Skeletal muscle cell (primary cell): ENCODE measurements around the gene HERC2.

Source experiments
- DNase-seq: peaks from one replicate; pipeline ENCODE4 v3.0.0-alpha.2; 2010; ENCODE audit warnings: low read depth
- H3K4me3 ChIP-seq: 2 replicates; pipeline ENCODE4 v1.5.1; 2011; ENCODE audit warnings: low read depth, mild to moderate bottlenecking, control low read depth, low read length, moderate library complexity

Gene HERC2

DNA sequence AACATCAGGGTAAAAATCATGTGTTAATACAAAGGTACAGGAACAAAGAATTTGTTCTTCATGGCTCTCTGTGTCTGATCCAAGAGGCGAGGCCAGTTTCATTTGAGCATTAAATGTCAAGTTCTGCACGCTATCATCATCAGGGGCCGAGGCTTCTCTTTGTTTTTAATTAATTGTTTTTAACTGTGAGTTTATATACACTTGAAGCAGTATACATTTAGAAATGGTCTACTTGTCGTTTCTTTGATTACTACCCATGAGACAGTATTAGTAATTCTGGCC, 201.7 kb downstream of the HERC2 start:
- no peak overlapping the region for H3K4me3 ChIP-seq
- DNase-seq, result no peak

DNA sequence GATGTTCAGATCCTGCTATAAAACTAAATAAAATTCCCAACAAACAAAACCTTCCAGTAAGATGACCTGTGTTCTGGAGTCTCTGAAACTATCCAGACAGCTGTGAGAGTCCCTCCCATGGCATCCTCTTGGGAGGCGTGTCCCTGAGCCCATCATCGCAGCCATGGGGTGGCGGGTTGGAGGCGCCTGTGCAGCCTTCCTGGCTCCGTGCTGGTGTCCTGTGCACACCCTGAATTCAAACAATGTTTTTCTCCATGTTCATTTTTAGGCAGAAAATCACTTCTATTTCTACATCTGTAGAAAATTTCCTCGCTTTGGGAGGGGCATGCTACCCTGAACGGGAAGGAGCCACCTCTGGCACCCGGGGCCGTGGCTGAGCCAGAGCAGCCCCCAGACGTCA, 203.4 kb downstream of the HERC2 start:
- no peak for DNase-seq

DNA sequence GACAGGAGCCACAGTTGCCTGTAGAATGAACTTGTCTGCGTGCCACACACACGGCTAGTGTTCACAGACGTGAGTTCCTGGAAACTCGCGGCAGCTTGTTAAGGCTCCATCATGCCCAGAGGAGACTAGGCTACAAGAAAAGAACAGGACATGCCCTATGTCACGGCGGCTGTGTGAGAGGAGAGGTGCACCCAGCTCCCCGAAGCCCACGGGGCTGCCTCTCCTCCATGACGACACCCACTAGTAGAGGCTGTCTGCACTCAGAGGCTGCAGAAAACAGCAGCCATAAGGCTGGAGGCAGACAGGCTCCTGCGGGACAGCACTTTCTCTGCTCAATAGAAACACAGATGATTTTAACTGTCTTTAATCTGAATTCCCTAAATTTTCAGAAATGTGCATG, 203.9 kb downstream of the HERC2 start:
- H3K4me3 ChIP-seq, result no peak overlapping the region
- DNase-seq, result no peak

More for the DNA sequence above, 203.4 kb downstream of the HERC2 start:
- H3K4me3 ChIP-seq, result no peak overlapping the region

DNA sequence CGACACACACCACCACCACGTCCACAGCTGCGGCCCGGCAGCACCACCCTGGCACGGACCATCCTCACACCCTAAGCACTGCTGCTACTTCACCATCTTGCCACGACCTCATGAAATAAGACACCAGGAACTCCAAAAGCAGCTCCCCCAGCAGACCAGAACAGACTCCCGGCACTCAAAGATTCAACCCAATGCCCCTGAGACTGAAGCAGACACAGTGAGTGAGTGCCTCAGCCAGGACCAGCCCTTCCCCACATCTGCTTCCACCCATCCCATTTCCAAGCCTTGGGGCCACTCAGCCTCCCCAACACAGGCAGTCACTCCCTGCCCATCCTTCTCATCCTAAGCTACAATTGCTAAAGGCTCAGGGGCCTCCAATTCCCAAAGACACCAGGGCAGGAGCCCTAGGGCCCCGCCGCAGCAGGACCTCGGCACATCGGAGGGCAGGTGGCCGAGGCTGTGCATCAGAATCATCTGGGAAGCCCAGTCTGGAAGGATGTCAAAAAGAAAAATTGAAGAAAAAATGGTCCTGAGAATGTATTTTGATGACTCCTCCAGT, 204.5 kb downstream of the HERC2 start:
- H3K4me3 ChIP-seq, result no peak overlapping the region
- DNase-seq, result no peak

DNA sequence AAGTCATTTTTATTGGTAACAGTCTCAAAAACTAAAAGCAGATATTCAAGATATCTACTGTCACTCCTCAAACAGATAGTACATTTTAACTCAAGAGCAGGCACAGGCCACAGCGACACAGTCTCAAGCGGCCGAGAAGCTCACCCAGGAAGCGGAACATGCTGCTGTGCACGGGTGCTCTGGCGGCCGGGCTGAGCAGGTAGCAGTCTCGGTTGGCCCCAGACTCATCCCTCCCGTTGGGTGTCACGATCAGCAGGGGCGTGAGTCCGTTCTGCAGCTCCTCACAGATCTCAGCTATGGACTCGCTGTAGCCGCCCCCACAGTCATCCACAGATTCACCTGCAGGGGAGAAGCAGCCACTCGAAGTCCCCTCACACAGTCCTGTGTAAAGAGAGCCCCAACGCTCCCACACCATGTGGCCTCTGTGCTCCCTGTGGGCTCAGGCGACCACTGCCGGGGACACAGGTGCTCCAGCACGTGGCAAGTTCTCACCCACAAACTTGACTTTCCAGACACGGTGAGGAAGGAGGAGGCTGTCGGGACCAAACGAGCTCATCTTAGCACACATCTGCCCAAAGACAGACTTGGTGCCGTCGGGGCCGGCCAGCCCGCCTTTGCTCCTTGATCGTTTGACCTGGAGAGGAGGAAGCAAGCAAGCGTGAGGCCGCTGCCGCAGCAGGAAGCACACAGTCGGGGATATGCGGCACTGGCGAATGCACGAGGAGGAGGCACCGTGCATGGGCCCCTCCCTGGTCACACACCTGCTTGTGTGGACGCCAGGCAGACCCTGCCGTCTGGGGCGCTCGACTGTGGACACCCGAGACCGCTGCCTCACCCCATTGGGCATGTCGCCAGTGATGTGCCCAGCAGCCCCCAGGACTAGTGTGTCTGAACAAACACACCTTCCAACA, 205.2 kb downstream of the HERC2 start:
- H3K4me3 ChIP-seq, result no peak overlapping the region
- no peak for DNase-seq

DNA sequence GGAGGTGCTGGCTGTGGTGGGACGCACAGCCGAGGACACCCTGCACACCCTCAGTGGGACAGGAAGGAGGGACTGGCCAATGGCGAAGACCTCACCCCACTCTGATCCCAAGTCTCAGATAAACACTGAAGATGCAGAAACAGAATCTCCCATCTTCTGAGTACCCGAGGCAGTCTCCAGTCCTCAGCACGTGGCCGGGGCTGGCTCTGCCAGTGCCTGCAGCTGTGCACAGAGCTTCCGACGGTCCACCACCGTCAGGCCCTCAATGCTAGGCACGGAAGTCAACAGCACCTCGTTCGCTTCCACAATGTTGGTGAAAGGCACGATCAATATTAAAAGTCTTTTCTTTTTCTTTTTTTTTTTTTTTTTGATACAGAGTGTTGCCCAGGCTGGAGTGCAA, 206.1 kb downstream of the HERC2 start:
- DNase-seq, result no peak
- no peak overlapping the region for H3K4me3 ChIP-seq

DNA sequence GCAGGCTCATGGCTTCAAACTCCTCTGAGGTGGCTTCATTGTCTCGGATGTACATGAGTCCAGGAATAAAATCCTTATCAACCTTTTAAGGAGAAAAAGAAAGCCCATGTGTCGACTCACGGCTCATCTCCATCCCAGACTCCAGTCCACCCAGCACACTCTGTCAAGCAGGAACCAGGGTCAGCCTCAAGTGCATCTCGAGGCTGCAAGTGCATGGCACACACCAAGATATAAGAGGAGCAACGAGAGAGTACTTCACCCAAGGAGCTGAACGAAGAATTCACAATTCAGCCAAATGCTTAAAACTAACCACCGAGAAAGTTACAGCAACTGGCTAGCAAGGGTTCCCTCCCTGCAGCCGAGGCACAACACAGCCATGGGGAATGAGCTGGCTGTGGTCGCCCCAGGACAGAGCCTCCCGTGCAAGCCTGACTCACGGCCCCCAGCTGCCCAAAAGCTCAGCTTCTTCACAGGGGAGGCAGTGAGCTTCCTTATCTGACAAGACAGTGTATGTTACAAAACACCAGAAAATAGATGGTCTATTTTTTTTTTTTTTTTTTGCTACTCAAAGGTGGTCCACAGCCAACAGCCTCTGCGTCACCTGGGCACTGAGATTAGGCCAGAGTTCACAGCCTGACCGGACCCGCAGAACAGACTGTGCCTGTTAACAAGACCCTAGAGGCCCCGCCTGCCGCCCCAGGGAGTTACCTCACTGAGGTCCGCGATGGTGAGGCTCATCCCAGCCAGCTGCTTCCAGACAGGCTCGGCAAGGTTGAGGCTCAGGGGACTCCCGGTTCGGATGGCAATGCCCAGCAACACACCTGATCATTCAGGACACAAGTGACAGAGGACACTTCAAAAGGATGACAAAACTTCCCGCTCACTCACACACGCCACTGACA, 207.0 kb downstream of the HERC2 start:
- H3K4me3 ChIP-seq, result no peak overlapping the region
- DNase-seq, result no peak

DNA sequence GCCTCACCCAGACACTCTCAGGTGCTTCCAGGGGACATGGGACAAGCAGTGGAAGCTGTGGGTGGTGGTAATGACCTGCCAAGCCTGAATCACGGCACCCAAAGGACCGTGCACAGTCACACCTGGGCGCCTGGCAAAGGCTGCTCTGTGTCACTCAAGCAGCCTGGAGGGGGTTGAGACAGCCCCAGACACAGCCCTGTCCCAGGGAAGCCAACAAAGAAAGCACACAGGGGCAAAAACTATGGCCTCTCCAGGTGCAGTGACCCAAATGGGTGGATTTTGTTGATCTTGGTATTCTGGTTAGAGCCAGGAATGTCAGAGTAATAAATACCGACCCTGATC, 207.9 kb downstream of the HERC2 start:
- no peak overlapping the region for H3K4me3 ChIP-seq
- DNase-seq, result no peak

DNA sequence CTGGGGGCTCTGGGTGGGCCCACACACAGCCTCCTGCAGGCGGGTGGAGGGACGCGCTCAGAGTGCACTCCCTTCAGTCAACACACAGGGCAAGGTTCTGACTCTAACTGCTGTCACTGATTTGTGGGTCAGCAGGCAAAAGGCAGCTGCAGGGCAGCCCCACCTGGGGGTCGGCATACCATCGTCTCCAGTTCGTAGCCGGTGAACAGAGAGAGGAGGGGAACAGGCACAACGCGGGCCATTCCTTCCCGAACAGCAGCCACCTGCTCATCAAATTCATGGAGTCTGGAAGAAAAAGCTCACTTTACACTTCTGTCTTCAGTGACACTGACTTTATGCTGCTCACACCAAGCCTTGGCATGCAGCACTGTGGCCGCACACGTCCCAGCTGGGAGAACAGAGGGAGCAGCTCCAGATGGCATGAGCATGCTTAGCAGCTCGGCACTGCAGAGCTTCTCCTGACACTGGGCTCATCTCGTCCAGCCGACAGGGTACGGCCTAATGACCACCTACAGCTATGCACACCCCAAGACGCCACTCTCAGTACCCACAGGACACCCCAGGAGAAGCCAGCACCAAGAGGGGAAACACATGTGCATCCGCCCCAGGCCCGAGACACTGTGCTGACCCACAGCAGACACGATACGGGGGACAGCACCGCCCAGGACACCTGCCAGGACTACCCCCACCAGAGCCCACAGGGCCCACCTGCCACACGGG, 208.4 kb downstream of the HERC2 start:
- no peak overlapping the region for H3K4me3 ChIP-seq
- no peak for DNase-seq

DNA sequence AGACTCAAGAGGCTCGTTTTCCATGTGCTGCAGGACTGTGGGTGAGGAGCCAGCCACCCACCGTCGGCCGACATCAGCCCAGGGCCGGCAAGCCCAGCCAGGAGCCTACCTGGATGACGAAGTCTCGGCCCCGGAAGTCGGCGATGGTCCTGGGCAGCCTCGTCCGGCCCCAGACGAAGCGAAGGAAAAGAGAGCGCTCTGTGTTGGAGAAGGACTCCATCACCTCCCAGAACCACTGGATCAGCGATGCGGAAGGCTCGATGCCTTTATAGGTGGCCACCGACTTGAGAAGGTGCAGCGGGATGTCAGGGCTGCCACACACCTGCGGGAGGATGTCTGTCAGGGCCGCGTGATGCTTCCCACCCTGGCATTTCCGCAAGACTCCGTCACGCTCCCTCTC, 209.0 kb downstream of the HERC2 start:
- DNase-seq, result no peak
- no peak overlapping the region for H3K4me3 ChIP-seq

DNA sequence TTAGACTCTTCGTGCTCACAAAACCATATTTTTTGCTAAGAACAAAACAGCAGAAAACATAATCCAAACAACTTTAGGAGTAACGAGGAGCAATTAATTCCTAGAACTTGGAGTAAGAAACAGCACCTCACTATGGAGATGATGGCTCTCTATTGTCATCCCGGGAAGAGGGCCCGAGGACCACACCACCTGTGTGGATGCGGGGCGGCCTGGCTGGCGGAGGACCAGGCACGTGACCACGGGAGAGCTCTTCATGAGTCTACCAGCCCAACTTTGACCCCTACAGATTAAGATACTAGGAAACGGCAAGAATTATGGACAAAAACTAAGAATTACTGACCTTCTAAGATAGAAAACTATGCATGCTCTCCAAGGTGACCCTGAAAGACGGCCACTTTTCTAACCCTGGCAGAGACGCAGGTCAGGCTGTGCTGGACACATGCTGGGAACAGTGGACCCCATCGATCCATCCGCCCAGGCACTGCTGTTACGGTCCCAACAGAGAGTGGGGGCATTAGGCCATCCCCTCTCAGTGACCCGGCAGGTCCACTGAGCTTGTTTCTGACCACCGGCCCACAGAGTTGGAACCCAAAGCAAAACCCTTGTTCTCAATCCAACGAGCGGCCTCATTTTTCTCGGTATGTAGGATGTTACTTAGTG, 209.7 kb downstream of the HERC2 start:
- no peak overlapping the region for H3K4me3 ChIP-seq
- DNase-seq, result no peak

DNA sequence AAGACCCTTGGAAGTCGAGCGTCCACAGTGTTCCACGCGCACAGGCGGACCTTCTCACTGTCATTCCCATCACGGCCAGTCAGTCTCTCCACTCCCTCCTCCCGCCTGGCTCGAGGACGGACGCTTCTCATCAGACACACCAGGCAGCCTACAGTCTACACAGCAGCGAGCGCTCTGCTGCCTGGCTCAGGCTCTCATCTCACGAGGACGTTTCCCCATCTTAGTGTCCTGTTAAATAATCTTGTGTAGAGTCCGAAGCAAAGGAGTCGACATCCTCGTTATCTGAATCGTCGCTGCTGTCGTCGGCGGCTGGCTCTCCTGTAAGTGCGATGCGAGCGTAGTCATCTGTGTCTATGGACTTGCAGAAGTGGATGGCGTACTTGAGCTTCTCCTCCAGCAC, 210.4 kb downstream of the HERC2 start:
- no peak overlapping the region for H3K4me3 ChIP-seq
- no peak for DNase-seq

DNA sequence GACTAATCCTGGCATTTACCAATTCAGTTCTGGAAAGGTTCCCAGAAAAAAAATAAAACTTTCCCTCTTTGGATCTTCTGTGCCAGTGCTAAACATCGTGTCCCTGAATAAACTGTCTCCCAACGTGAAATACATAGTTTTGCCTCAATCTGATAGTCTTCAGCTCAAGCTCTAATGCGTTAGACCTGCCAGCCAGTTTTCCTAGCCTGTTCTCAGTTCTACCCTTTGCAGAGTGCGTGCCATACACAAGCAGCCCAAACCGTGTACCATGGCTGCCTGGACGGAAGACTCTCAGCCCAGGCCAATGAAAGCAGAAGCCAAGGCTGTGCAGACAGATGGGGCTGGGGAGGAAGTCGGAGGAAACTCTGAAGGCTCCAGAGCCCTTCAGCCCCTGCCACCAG, 211.5 kb downstream of the HERC2 start:
- no peak overlapping the region for H3K4me3 ChIP-seq
- DNase-seq, result no peak

DNA sequence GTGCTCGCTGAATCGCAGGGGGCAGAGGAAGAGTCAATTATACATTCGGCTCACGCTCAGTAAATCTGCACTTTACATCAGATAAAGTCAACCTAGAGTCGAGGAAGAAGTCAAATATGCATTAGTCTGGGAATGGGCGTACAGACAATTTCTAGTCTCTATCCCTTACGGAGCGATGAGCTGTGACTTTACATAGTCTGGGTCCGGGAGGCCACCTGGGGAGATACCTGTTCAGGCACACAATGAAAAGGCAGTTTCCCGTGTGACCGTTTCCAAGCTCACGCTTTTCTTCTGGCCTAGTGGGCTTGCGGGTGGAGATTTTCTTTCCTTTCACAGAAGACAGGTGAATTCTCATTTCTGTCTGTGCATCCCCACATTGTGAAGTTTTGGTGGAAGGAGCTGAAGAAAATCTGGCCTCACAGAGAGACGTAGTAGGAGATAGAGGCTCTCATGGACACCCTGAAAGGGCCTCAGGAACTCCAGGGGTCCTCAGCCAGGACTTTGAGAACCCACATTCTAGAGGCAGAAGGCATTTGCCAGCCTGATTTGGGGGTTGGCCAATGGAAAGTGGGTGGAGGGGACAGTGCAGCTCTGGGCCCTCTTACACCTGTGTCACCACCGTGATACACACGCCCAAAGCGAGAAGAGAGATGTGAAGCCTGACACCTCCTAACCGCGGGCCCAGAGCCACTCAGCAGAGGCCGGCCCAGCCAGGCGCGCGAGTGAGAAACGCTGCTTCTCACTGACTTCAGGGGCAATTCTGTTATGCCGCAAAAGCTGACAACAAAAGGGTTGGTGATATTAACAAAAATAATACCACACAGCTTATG, 212.1 kb downstream of the HERC2 start:
- no peak overlapping the region for H3K4me3 ChIP-seq
- DNase-seq, result no peak

DNA sequence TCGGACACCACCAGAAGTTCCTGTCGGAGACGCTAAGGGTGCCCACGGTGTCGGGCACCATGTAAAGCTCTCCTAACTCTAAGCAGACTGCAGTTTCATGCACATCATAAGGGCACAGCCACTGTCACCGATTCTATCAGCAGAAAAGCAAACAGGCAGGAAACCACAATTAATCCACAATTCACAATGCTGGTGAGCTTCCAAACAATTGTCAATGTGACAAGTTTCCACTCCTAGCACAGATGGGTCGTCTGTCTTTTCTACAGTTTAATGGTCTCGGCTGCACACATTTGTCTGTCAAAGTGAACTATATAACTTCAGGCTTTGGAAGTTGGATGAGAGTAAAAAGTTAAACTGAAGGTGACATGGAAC, 214.1 kb downstream of the HERC2 start:
- no peak overlapping the region for H3K4me3 ChIP-seq
- no peak for DNase-seq

DNA sequence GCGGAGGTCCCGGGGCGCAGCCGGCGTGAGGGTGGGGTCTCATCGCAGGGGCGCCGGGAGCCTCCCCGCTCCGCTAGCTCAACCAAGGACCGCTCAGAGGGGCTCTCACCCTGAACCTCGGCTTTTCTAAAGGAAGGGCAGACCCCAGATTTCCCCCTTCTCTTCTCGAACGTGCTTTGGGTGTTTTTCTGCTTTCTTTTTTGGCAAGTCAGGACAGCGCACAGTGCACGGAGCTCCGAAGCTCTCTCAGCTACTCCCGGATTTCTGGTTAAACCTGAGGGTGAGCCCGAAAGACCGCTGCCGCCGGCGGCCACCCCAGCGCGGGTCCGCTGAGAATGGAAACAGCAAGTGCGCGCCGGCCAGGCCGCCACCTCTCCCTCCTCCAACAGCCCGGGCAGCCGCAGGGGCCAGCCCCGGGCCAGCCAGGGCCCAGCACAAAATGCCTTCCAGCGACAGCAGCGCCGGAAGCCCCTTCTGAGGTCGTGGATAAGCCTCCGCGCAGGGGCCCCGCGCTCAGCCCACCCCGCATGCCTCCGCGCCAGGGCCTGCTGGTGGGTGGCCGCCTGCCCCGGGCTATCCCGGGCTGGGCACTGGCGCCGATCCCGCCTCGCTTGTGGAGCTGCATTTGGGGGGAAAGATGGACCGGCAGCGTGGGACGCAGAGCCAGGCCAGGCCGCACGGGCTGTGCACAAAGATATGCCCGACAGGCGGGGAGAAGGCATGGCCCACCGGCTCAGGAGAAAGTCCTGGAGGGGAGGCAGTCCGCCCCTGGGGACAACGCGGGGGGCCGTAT, 214.7 kb downstream of the HERC2 start:
- peak overlapping the region; percentile 59 for H3K4me3 ChIP-seq
- no peak for DNase-seq

DNA sequence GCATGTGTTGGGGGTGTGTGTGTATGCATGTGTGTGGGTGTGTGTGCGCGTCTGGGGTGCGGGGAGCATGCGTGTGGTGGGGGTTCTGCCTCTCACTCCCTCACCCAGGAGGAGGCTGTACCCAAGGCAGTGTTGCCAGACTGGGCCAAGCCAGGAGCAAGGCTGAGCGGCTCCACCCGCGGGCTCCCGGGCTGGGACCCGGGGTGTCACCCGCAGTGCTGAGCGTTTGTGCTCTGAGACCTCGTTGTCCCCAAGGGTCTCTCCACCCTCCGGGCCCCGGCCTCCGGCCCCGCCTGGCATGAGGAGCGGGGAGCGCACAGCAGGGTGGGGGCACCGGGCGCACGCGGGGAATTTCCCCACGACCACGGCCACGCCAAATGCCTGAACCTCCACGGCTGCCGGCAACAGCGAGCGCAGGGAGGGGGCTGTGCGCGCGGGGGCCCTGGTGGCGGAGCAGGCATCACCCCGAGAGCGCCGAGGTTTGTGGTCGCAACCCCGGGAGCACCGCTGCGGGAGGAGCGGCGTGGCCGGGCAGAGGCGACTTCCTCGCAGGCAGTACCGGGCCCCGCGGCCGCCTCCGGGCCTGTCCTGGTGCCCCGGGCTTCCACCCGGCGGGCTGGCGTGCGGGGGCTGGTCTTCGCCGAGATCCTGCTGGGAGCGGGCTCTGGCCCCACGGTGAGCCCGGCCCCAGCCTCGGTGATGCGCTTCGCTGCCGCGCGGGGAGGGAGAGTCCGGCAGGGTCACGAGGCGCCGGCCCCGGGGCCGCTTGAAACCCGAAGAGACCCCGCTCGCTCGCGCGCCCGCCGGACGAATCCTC, 215.5 kb downstream of the HERC2 start:
- peak overlapping the region; percentile 59 for H3K4me3 ChIP-seq
- DNase-seq, result no peak
